ENCODE measurements around the gene PIK3R5. TPM values are rescaled to one million over a fixed set of nuclear protein-coding genes. Genes with fewer than 3 reads are reported as not detected.

The PIK3R5 gene
- total RNA-seq, 1 experiment from 2014 or later, result not detected

- Histone ChIP-seq H3K4me3 (ENCODE audit: low read depth, low read length) (no peak overlapping the region), H3K4me1 (no peaks in the 10 kb centered on the region), H3K27me3 (replicated peaks; ENCODE audit: control insufficient read depth, insufficient read depth, low read length) (no peaks in the 10 kb centered on the region), H3K36me3 (ENCODE audit: control insufficient read depth, insufficient read depth, low read length) (no peaks in the 10 kb centered on the region), H3K9me3 (no peaks in the 10 kb centered on the region)
- POLR2A ChIA-PET, result no interaction called here
- Mint-ChIP-seq H3K36me3 (ENCODE audit: insufficient read depth, unreplicated experiment) (no peaks in the 10 kb centered on the region), H3K27ac (ENCODE audit: unreplicated experiment) (no peak overlapping the region), H3K9me3 (ENCODE audit: unreplicated experiment) (peaks cover 11% of the 10 kb centered on the region), H3K27me3 (ENCODE audit: insufficient read depth, unreplicated experiment) (peaks cover 3% of the 10 kb centered on the region), H3K4me1 (ENCODE audit: low read depth, unreplicated experiment) (no peaks in the 10 kb centered on the region), H3K4me3 (ENCODE audit: unreplicated experiment) (no peak overlapping the region)
- no peak for DNase-seq
- no TSS peak for BruUV-seq (replicated peaks)
- intact Hi-C loops (cut with micrococcal nuclease; ENCODE audit: unreplicated experiment), result no loop called here
- CTCF ChIA-PET, result no interaction called here
- TF ChIP-seq, protein P1, sequence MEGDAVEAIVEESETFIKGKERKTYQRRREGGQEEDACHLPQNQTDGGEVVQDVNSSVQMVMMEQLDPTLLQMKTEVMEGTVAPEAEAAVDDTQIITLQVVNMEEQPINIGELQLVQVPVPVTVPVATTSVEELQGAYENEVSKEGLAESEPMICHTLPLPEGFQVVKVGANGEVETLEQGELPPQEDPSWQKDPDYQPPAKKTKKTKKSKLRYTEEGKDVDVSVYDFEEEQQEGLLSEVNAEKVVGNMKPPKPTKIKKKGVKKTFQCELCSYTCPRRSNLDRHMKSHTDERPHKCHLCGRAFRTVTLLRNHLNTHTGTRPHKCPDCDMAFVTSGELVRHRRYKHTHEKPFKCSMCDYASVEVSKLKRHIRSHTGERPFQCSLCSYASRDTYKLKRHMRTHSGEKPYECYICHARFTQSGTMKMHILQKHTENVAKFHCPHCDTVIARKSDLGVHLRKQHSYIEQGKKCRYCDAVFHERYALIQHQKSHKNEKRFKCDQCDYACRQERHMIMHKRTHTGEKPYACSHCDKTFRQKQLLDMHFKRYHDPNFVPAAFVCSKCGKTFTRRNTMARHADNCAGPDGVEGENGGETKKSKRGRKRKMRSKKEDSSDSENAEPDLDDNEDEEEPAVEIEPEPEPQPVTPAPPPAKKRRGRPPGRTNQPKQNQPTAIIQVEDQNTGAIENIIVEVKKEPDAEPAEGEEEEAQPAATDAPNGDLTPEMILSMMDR (IDR thresholded peaks at IDR 0.05; ENCODE audit: insufficient read depth in 1 of 2, low read depth in 1 of 2, low read length in 1 of 2, severe bottlenecking in 1 of 2, unreplicated experiment in 1 of 2), result no peak
Measured at GRCh38 chr17:9004961-9005285, 39.4 kb upstream of the PIK3R5 start.

GRCh38 chr17:9004132-9004960, 38.8 kb upstream of the PIK3R5 start:
- ChIA-PET POLR2A (interaction anchor here (0.5 kb wide), 1 partner anchor 935 kb away, joined by 3 read pairs; no protein-coding TSS in a partner anchor), CTCF (no interaction called here)
- TF ChIP-seq, protein P1 (IDR thresholded peaks at IDR 0.05; ENCODE audit: insufficient read depth in 1 of 2, low read depth in 1 of 2, low read length in 1 of 2, severe bottlenecking in 1 of 2, unreplicated experiment in 1 of 2), result no peak
- no peaks in the 10 kb centered on the region for H3K9me3 ChIP-seq
- intact Hi-C loops (cut with micrococcal nuclease; ENCODE audit: unreplicated experiment), result no loop called here
- no peaks in the 10 kb centered on the region for H3K36me3 ChIP-seq (ENCODE audit: control insufficient read depth, insufficient read depth, low read length)
- no peaks in the 10 kb centered on the region for H3K4me1 Mint-ChIP-seq (ENCODE audit: low read depth, unreplicated experiment)
- H3K4me1 ChIP-seq, result no peaks in the 10 kb centered on the region
- H3K4me3 Mint-ChIP-seq (ENCODE audit: unreplicated experiment), result no peak overlapping the region
- no peak overlapping the region for H3K27ac Mint-ChIP-seq (ENCODE audit: unreplicated experiment)
- H3K4me3 ChIP-seq (ENCODE audit: low read depth, low read length), result no peak overlapping the region
- peaks cover 3% of the 10 kb centered on the region for H3K27me3 Mint-ChIP-seq (ENCODE audit: insufficient read depth, unreplicated experiment)
- H3K27me3 ChIP-seq (replicated peaks; ENCODE audit: control insufficient read depth, insufficient read depth, low read length), result no peaks in the 10 kb centered on the region
- DNase-seq, result no peak
- no peaks in the 10 kb centered on the region for H3K36me3 Mint-ChIP-seq (ENCODE audit: insufficient read depth, unreplicated experiment)
- BruUV-seq (replicated peaks), result no TSS peak
- peaks cover 11% of the 10 kb centered on the region for H3K9me3 Mint-ChIP-seq (ENCODE audit: unreplicated experiment)

DNA sequence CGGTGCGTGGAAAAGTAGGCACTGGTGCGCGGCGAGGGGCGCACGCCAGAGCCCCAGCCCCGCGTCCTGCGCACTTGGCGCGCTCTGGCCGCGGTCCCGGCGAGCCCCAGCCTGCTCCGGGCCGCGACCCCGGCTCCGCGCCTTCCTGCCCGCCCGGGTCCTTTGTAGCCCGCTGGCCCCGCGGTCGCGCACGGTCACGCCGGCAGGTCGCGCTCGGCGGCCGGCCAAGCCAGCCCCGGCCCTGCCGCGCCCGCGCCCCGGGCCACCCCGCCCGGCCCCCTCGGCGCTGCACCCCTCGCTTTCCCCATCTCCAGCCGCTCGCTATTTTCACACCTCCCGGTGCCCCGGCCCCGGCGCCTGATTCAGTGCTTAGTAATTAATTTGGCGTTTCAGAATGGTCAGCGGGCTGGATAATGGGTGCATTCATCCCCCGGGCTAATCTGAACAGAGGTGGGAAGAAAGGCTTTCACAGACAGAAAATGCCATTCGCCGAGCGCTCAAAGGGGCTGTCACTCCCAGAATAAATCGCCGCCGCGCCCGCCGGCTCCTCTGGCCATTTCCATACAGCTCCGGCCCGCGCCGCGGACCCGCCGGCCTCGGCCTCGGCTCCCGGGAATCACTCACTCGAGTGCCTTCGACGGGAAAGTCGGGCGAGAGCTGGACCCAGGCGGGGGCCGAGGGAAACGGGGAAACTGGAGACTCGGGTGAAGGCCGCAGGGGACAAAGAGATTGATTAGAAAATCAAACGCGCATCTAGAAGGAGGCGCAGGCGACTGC, 38.0 kb upstream of the PIK3R5 start:
- Mint-ChIP-seq H3K36me3 (ENCODE audit: insufficient read depth, unreplicated experiment) (no peaks in the 10 kb centered on the region), H3K9me3 (ENCODE audit: unreplicated experiment) (peaks cover 11% of the 10 kb centered on the region), H3K27ac (ENCODE audit: unreplicated experiment) (no peak overlapping the region), H3K4me1 (ENCODE audit: low read depth, unreplicated experiment) (no peaks in the 10 kb centered on the region), H3K27me3 (ENCODE audit: insufficient read depth, unreplicated experiment) (no peaks in the 10 kb centered on the region), H3K4me3 (ENCODE audit: unreplicated experiment) (no peak overlapping the region)
- Histone ChIP-seq H3K4me1 (no peaks in the 10 kb centered on the region), H3K27me3 (replicated peaks; ENCODE audit: control insufficient read depth, insufficient read depth, low read length) (no peaks in the 10 kb centered on the region), H3K9me3 (no peaks in the 10 kb centered on the region), H3K36me3 (ENCODE audit: control insufficient read depth, insufficient read depth, low read length) (no peaks in the 10 kb centered on the region), H3K4me3 (ENCODE audit: low read depth, low read length) (no peak overlapping the region)
- POLR2A ChIA-PET, result no interaction called here
- intact Hi-C loops (cut with micrococcal nuclease; ENCODE audit: unreplicated experiment), result no loop called here
- no peak for DNase-seq
- CTCF ChIA-PET, result no interaction called here
- no TSS peak for BruUV-seq (replicated peaks)
- TF ChIP-seq, protein P1 (IDR thresholded peaks at IDR 0.05; ENCODE audit: insufficient read depth in 1 of 2, low read depth in 1 of 2, low read length in 1 of 2, severe bottlenecking in 1 of 2, unreplicated experiment in 1 of 2), result no peak
